Keratinocyte (primary cell): ENCODE results near the gene POLR1H. TPM values are rescaled to one million over a fixed set of nuclear protein-coding genes. Genes with fewer than 3 reads are reported as not detected.

Source experiments
- DNase-seq: peaks from one replicate; pipeline ENCODE4 v3.0.0-alpha.2; 2011; ENCODE audit warnings: low read depth, missing footprints, low spot score
- FAIRE-seq: peaks from 2 replicates; lab custom pipeline; 2011; peaks lifted over from hg19 to GRCh38; lab: Jason Lieb, UNC
- H2AFZ ChIP-seq: 2 replicates; pipeline ENCODE4 v1.6.0; 2012; ENCODE audit warnings: low read length, control low read depth, inconsistent platforms; ENCODE audit not compliant: control insufficient read depth
- H3K27ac ChIP-seq: 2 replicates; pipeline ENCODE4 v1.5.1; 2011; ENCODE audit warnings: low read length; ENCODE audit not compliant: control insufficient read depth, insufficient read depth
- H3K27me3 ChIP-seq: 3 replicates; pipeline ENCODE4 v1.6.0; 2011; ENCODE audit warnings: low read length; ENCODE audit not compliant: control insufficient read depth, insufficient read depth; ENCODE audit errors: extremely low read depth
- H3K36me3 ChIP-seq, 2 experiments: 2 replicates in 1 of 2; 3 replicates in 1 of 2; pipeline ENCODE4 v1.5.1; 2011; ENCODE audit warnings: low read length in 2 of 2, mild to moderate bottlenecking in 1 of 2; ENCODE audit not compliant: control insufficient read depth in 2 of 2, insufficient read depth in 2 of 2; ENCODE audit errors: extremely low read depth in 1 of 2
- H3K4me1 ChIP-seq: 3 replicates; pipeline ENCODE4 v1.5.1; 2011; ENCODE audit warnings: low read length; ENCODE audit not compliant: control insufficient read depth, insufficient read depth; ENCODE audit errors: extremely low read depth
- H3K4me2 ChIP-seq: 3 replicates; pipeline ENCODE4 v1.6.0; 2011; ENCODE audit warnings: low read depth, low read length; ENCODE audit not compliant: control insufficient read depth, insufficient read depth; ENCODE audit errors: extremely low read depth
- H3K4me3 ChIP-seq, 3 experiments: fragments of 200-600 bp in 1 of 3; sonication (generic) in 1 of 3; 2 replicates in 2 of 3; 3 replicates in 1 of 3; pipeline ENCODE4 v1.5.1; 2011 to 2016; ENCODE audit warnings: low read length in 3 of 3, mild to moderate bottlenecking in 3 of 3, control low read depth in 2 of 3, inconsistent platforms in 1 of 3, low read depth in 1 of 3, mixed read lengths in 1 of 3, mixed run types in 1 of 3, moderate library complexity in 1 of 3; ENCODE audit not compliant: control insufficient read depth in 2 of 3, insufficient read depth in 2 of 3; ENCODE audit errors: extremely low read depth in 1 of 3
- H3K79me2 ChIP-seq: 2 replicates; pipeline ENCODE4 v1.6.0; 2012; ENCODE audit warnings: low read length; ENCODE audit not compliant: control insufficient read depth, insufficient read depth
- H3K9ac ChIP-seq: 3 replicates; pipeline ENCODE4 v1.6.0; 2011; ENCODE audit warnings: low read length; ENCODE audit not compliant: control insufficient read depth, insufficient read depth; ENCODE audit errors: extremely low read depth
- H3K9me1 ChIP-seq: 3 replicates; pipeline ENCODE4 v1.6.0; 2011; ENCODE audit warnings: low read length; ENCODE audit not compliant: control insufficient read depth, insufficient read depth; ENCODE audit errors: extremely low read depth
- H3K9me3 ChIP-seq: 2 replicates; pipeline ENCODE4 v1.5.1; 2012; ENCODE audit warnings: low read depth, low read length; ENCODE audit not compliant: control insufficient read depth
- H4K20me1 ChIP-seq: 3 replicates; pipeline ENCODE4 v1.6.0; 2011; ENCODE audit warnings: low read length; ENCODE audit not compliant: control insufficient read depth, insufficient read depth; ENCODE audit errors: extremely low read depth
- CTCF ChIP-seq, 3 experiments: IDR thresholded peaks in 1 of 3; conservative IDR thresholded peaks in 1 of 3; optimal IDR thresholded peaks in 1 of 3; 2 replicates in 2 of 3; 3 replicates in 1 of 3; pipeline versions ENCODE3 to v1.5.1; 2011; ENCODE audit warnings: low read length in 3 of 3, mild to moderate bottlenecking in 3 of 3, moderate library complexity in 2 of 3, control low read depth in 1 of 3, inconsistent platforms in 1 of 3; ENCODE audit not compliant: insufficient read depth in 2 of 3; ENCODE audit errors: extremely low read depth in 1 of 3
- EZH2 ChIP-seq: IDR thresholded peaks from one replicate; pipeline ENCODE4 v1.6.1; 2012; ENCODE audit warnings: inconsistent platforms, mild to moderate bottlenecking, low read length, moderate library complexity
- dilution Hi-C: fragments of 300-500 bp; cut with MboI; formaldehyde crosslinking; loops from one replicate; pipeline ENCODE4 v1.7.0; 2020; ENCODE audit warnings: low sequenced_read_pairs; ENCODE audit not compliant: extremely low pct_ligation_motif_present
- polyA plus RNA-seq, 5 experiments: library from polyadenylated mRNA; depleted of rRNA in 3 of 5; stranded (reverse) in 3 of 5; stranded (forward) in 1 of 5; unstranded in 1 of 5; fragments of >200 nt; gene quantifications; 1 replicate in 1 of 5; 2 replicates in 3 of 5; 3 replicates in 1 of 5; pipeline versions ENCODE4 v1.2.1 to v1.2.3, GENCODE V29; 2011 to 2012; ENCODE audit warnings: missing spikeins in 2 of 5, low read depth in 1 of 5, low replicate concordance in 1 of 5

The POLR1H gene
- polyA plus RNA-seq, 1 donor (not counting 4 experiments of a cell fraction or from before 2014, with no cell fraction given) = 28.8 TPM

- Histone ChIP-seq H3K9me1 (no peaks in the 10 kb centered on the region), H3K9me3 (no peaks in the 10 kb centered on the region), H3K4me3 (no peak overlapping the region), H3K79me2 (no peaks in the 10 kb centered on the region), H2AFZ (no peak overlapping the region), H3K4me2 (no peak overlapping the region), H3K4me1 (no peaks in the 10 kb centered on the region), H3K9ac (no peak overlapping the region), H3K27ac (no peak overlapping the region), H3K27me3 (no peaks in the 10 kb centered on the region), H3K36me3 (peaks cover 0 to 5% of the 10 kb centered on the region in 2 experiments), H4K20me1 (no peaks in the 10 kb centered on the region)
- DNase-seq = no peak
- FAIRE-seq = no peak
- dilution Hi-C loops = no loop called here
- TF ChIP-seq EZH2 = no peak
- TF ChIP-seq CTCF (optimal IDR thresholded peaks at IDR 0.05 in 1 of 3, IDR thresholded peaks at IDR 0.05 in 1 of 3, conservative IDR thresholded peaks at IDR 0.05 in 1 of 3; ENCODE audit: extremely low read depth in 1 of 3, insufficient read depth in 2 of 3, low read length in 3 of 3) = no peak
These were observed 25.3 kb upstream of the POLR1H start for GRCh38 chr6:30035784-30036183.

- Histone ChIP-seq H2AFZ (no peak overlapping the region), H3K79me2 (no peaks in the 10 kb centered on the region), H3K27me3 (no peaks in the 10 kb centered on the region), H3K27ac (no peak overlapping the region), H3K9me3 (no peaks in the 10 kb centered on the region), H4K20me1 (no peaks in the 10 kb centered on the region), H3K4me2 (no peak overlapping the region), H3K4me1 (no peaks in the 10 kb centered on the region), H3K36me3 (peaks cover 0 to 7% of the 10 kb centered on the region in 2 experiments), H3K9ac (no peak overlapping the region), H3K4me3 (no peak overlapping the region), H3K9me1 (no peaks in the 10 kb centered on the region)
- FAIRE-seq = peak; percentile 81
- no peak for DNase-seq
- dilution Hi-C loops = no loop called here
- TF ChIP-seq CTCF (optimal IDR thresholded peaks at IDR 0.05 in 1 of 3, IDR thresholded peaks at IDR 0.05 in 1 of 3, conservative IDR thresholded peaks at IDR 0.05 in 1 of 3; ENCODE audit: extremely low read depth in 1 of 3, insufficient read depth in 2 of 3, low read length in 3 of 3) (peak; percentile 64 to 69 (median 67)), EZH2 (no peak)
These were observed 23.8 kb upstream of the POLR1H start for GRCh38 chr6:30037182-30037788.
